OCI-LY7 (cell line): ENCODE results near the gene HMCES. TPM values are rescaled to one million over a fixed set of nuclear protein-coding genes. Genes with fewer than 3 reads are reported as not detected.

Experiments used
- BruUV-seq: library from RNA; stranded (reverse); fragments of 400-500 nt; replicated peaks from 2 replicates; lab custom pipeline; 2021; lab: Mats Ljungman, UMichigan
- CTCF ChIA-PET: fragments of 300-600 bp; sonication (Branson Sonifier 250); formaldehyde crosslinking; loops from one replicate; lab custom pipeline; 2022; ENCODE audit warnings: antibody characterized with exemption; ENCODE audit not compliant: unreplicated experiment; lab: Charles Lee
- POLR2A ChIA-PET: fragments of 300-600 bp; sonication (Branson Sonifier 250); formaldehyde crosslinking; loops from one replicate; lab custom pipeline; 2022; ENCODE audit warnings: antibody characterized with exemption; lab: Charles Lee
- DNase-seq: peaks from one replicate; pipeline ENCODE4 v3.0.0-alpha.2; 2015; ENCODE audit warnings: low spot score
- H2AFZ ChIP-seq: fragments of 200-600 bp; sonication (generic), shearing (Covaris generic); 2 replicates; pipeline ENCODE4 v1.6.1; 2014; ENCODE audit warnings: mild to moderate bottlenecking, antibody characterized with exemption, low read length, moderate library complexity
- H3K27ac ChIP-seq: fragments of 200-600 bp; sonication (generic); 2 replicates; pipeline ENCODE4 v1.5.1; 2014; ENCODE audit warnings: mixed run types, low read depth, mild to moderate bottlenecking, moderate library complexity, low read length, inconsistent platforms; ENCODE audit not compliant: poor library complexity, severe bottlenecking
- H3K36me3 ChIP-seq: fragments of 200-600 bp; sonication (generic); 2 replicates; pipeline ENCODE4 v1.6.1; 2014; ENCODE audit warnings: mild to moderate bottlenecking, antibody characterized with exemption, low read length, moderate library complexity, mixed read lengths; ENCODE audit not compliant: insufficient read depth
- H3K4me1 ChIP-seq: fragments of 200-600 bp; sonication (generic); 2 replicates; pipeline ENCODE4 v1.5.1; 2014; ENCODE audit warnings: mild to moderate bottlenecking, low read length; ENCODE audit not compliant: insufficient read depth, poor library complexity, severe bottlenecking
- H3K4me2 ChIP-seq: fragments of 200-600 bp; sonication (generic); 2 replicates; pipeline ENCODE4 v1.6.1; 2014; ENCODE audit warnings: mild to moderate bottlenecking, low read length
- H3K4me3 ChIP-seq: fragments of 200-600 bp; sonication (generic); 2 replicates; pipeline ENCODE4 v1.5.1; 2014; ENCODE audit warnings: mild to moderate bottlenecking, low read depth, low read length; ENCODE audit not compliant: poor library complexity, severe bottlenecking
- H3K79me2 ChIP-seq: fragments of 200-600 bp; sonication (generic); 2 replicates; pipeline ENCODE4 v1.6.1; 2016; ENCODE audit warnings: low read depth, mild to moderate bottlenecking, low read length, moderate library complexity, mixed read lengths; ENCODE audit not compliant: insufficient read depth
- H3K9me2 ChIP-seq: fragments of 200-600 bp; sonication (generic); 2 replicates; pipeline ENCODE4 v1.6.1; 2016; ENCODE audit warnings: mild to moderate bottlenecking, low read length, mixed read lengths; ENCODE audit not compliant: insufficient read depth
- H3K9me3 ChIP-seq: fragments of 200-600 bp; sonication (generic); 2 replicates; pipeline ENCODE4 v1.6.1; 2014; ENCODE audit warnings: mild to moderate bottlenecking, mixed run types, low read length, mixed read lengths
- H4K20me1 ChIP-seq: fragments of 200-600 bp; sonication (generic); 2 replicates; pipeline ENCODE4 v1.6.1; 2014; ENCODE audit warnings: mild to moderate bottlenecking, antibody characterized with exemption, low read length, moderate library complexity, mixed read lengths; ENCODE audit not compliant: insufficient read depth
- EZH2phosphoT487 ChIP-seq: fragments of 200-600 bp; sonication (generic); IDR thresholded peaks from 2 replicates; pipeline ENCODE4 v1.6.1; 2018; ENCODE audit warnings: low read depth, borderline replicate concordance, mild to moderate bottlenecking, mixed run types, antibody characterized with exemption, low read length, moderate library complexity, mixed read lengths
- intact Hi-C: fragments of 100-400 bp; cut with micrococcal nuclease; formaldehyde crosslinking; loops from one replicate; pipeline ENCODE4 v1.10.0; 2022; ENCODE audit not compliant: unreplicated experiment
- total RNA-seq, 2 experiments: library from RNA; depleted of rRNA in 1 of 2; stranded (reverse); fragments of >200 nt in 1 of 2; shearing (Covaris generic) in 1 of 2; gene quantifications; 2 replicates each; pipeline ENCODE4 v1.2.3, GENCODE V29; 2014 to 2022
- TF ChIP-seq, protein P1 (sequence below): fragments of 200-600 bp; sonication (generic); conservative IDR thresholded peaks from 2 replicates; pipeline ENCODE4 v1.5.1; 2014; ENCODE audit warnings: mild to moderate bottlenecking, antibody characterized with exemption, low read length, moderate library complexity, mixed read lengths

The HMCES gene
- total RNA-seq, 2 experiments from 2014 or later: 90.6 to 287 TPM

DNA sequence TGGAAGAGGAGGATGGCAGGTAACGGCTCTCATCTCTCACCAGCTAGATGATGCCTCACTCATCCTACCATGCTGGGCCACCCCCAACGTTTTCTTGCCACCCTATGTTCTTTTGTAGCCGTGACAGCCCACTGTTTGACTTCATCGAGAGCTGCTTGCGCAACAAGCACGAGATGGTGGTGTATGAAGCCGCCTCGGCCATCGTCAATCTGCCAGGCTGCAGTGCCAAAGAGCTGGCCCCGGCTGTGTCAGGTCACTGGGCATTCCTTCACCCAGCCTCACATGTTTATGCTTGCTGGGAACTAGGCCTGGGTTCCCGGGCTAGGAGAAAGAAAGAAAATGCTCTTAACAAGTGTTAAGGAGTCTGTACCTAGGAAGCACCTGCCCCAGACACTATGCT lies 21.1 kb upstream of the HMCES start:
- TF ChIP-seq, protein P1, sequence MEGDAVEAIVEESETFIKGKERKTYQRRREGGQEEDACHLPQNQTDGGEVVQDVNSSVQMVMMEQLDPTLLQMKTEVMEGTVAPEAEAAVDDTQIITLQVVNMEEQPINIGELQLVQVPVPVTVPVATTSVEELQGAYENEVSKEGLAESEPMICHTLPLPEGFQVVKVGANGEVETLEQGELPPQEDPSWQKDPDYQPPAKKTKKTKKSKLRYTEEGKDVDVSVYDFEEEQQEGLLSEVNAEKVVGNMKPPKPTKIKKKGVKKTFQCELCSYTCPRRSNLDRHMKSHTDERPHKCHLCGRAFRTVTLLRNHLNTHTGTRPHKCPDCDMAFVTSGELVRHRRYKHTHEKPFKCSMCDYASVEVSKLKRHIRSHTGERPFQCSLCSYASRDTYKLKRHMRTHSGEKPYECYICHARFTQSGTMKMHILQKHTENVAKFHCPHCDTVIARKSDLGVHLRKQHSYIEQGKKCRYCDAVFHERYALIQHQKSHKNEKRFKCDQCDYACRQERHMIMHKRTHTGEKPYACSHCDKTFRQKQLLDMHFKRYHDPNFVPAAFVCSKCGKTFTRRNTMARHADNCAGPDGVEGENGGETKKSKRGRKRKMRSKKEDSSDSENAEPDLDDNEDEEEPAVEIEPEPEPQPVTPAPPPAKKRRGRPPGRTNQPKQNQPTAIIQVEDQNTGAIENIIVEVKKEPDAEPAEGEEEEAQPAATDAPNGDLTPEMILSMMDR: no peak
- no peak overlapping the region for H3K4me3 ChIP-seq
- CTCF ChIA-PET: no interaction called here
- no TSS peak for BruUV-seq
- H2AFZ ChIP-seq: no peak overlapping the region
- POLR2A ChIA-PET: interaction anchor here (0.5 kb wide), 1 partner anchor 381 kb away, joined by 3 read pairs; no protein-coding TSS in a partner anchor
- no peak for DNase-seq
- no peaks in the 10 kb centered on the region for H4K20me1 ChIP-seq
- peaks cover 5% of the 10 kb centered on the region for H3K4me1 ChIP-seq
- intact Hi-C loops: no loop called here
- no peaks in the 10 kb centered on the region for H3K9me3 ChIP-seq
- no peak overlapping the region for H3K27ac ChIP-seq
- H3K79me2 ChIP-seq: no peaks in the 10 kb centered on the region
- H3K36me3 ChIP-seq: peaks cover 93% of the 10 kb centered on the region
- H3K4me2 ChIP-seq: no peak overlapping the region
- no peaks in the 10 kb centered on the region for H3K9me2 ChIP-seq

DNA sequence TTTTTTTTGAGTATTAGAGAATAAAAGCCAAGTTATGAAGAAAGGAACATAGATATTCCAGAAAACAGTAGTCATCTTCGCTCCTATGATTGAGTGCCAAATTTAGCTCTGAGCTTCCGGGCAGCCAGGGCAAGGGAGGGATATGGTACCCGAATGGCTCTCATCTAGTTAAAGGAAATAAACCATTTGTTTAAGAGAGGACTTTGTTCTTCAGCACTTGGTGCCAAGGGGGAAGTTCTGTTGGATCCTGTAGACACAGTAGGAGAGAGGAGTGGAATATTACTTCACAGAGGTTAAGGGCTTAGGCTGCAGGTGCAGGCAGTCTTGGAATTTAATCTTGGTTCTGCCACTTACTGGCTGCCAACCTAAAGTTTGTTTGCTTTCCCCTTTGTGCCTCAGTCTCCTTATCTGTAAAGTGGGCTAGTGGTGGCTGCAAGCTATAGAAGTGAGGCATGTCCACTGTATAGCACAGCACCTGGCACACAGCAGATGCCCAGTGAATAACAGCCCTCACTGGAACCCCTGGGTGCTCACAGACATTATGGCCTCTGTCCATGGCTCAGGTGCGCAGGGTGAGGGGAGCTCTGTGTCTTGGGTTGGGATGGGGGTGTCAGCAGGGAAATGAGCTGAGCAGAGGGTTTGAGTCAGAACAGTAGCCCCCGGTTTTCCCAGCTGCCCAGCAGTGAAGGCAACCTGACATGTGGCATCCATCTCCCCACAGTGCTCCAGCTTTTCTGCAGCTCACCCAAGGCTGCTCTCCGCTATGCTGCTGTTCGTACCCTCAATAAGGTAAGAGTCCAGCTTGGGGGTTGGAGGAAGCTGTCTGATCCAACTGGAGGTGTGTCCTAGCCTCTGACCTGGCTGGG lies 18.8 kb upstream of the HMCES start:
- no peak overlapping the region for H3K4me2 ChIP-seq
- H3K4me3 ChIP-seq: no peak overlapping the region
- ChIA-PET CTCF (no interaction called here), POLR2A (interaction anchor here (0.7 to 1.5 kb wide), 3 partner anchors 11 to 138 kb away, joined by 3 to 4 read pairs (median 3); partner anchors contain the start of genes COPG1 and RAB43)
- intact Hi-C loops: no loop called here
- DNase-seq: no peak
- H3K79me2 ChIP-seq: no peaks in the 10 kb centered on the region
- H3K36me3 ChIP-seq: peaks cover 95% of the 10 kb centered on the region
- no peaks in the 10 kb centered on the region for H3K4me1 ChIP-seq
- no peak overlapping the region for H3K27ac ChIP-seq
- no peak overlapping the region for H2AFZ ChIP-seq
- no peaks in the 10 kb centered on the region for H4K20me1 ChIP-seq
- TSS peak; percentile 51 for BruUV-seq
- no peaks in the 10 kb centered on the region for H3K9me2 ChIP-seq
- TF ChIP-seq EZH2phosphoT487: no peak
- TF ChIP-seq, protein P1: no peak
- no peaks in the 10 kb centered on the region for H3K9me3 ChIP-seq

DNA sequence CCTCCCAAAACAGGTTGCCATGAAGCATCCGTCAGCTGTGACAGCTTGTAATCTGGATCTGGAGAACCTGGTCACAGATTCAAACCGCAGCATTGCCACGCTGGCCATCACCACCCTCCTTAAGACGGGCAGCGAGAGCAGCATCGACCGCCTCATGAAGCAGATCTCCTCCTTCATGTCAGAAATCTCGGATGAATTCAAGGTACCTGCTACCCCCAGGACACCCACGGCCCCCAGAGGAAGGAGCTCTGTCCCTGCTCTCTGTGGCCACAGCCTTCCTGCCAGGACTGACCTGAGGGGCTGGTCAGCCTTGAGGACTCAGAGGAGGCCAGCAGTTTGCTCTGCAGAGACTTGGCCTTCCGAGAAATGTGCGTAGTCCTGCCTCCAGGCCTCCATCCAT lies 18.1 kb upstream of the HMCES start:
- Histone ChIP-seq H3K36me3 (peaks cover 94% of the 10 kb centered on the region), H3K4me3 (no peak overlapping the region), H3K79me2 (no peaks in the 10 kb centered on the region), H3K4me1 (no peaks in the 10 kb centered on the region), H2AFZ (no peak overlapping the region), H3K4me2 (no peak overlapping the region), H4K20me1 (no peaks in the 10 kb centered on the region), H3K27ac (no peak overlapping the region), H3K9me3 (no peaks in the 10 kb centered on the region), H3K9me2 (no peaks in the 10 kb centered on the region)
- intact Hi-C loops: no loop called here
- no peak for TF ChIP-seq EZH2phosphoT487
- TF ChIP-seq, protein P1: no peak
- POLR2A ChIA-PET: interaction anchor here (0.7 to 1.5 kb wide), 4 partner anchors 11 to 139 kb away, joined by 3 to 5 read pairs (median 4); partner anchors contain the start of genes COPG1 and RAB43
- BruUV-seq: no TSS peak
- no peak for DNase-seq
- CTCF ChIA-PET: no interaction called here
